Left ventricle myocardium superior (tissue), 1 donor: ENCODE results near the gene STPG1. TPM values are rescaled to one million over a fixed set of nuclear protein-coding genes. Genes with fewer than 3 reads are reported as not detected.

Experiments used
- ATAC-seq: fragments of 200-7000 bp; cut with Tn5 transposase; one replicate; pipeline ENCODE4 v1.9.1; 2020; ENCODE audit warnings: mild to moderate bottlenecking, moderate library complexity
- DNase-seq: peaks from one replicate; pipeline ENCODE4 v3.0.0-alpha.2; 2020
- intact Hi-C: fragments of 100-400 bp; cut with micrococcal nuclease; formaldehyde crosslinking; loops from one replicate; pipeline ENCODE4 v1.11.0; 2022
- total RNA-seq: library from RNA; stranded (reverse); fragmentation: NEBNext Ultra II Directional; extraction: Animal tissue kit (Norgen Biotek cat#: 25700); gene quantifications from one replicate; pipeline ENCODE4 v1.2.1, GENCODE V29; 2021
- donor health status: DM: no; HTN: yes; CAD: no; lungs with severe emphysema.

The STPG1 gene
- total RNA-seq, 1 donor from 2014 or later, result 4.9 TPM

- no peak for DNase-seq
- no peak for ATAC-seq
- intact Hi-C loops, result no loop called here
Observed at GRCh38 chr1:24435782-24436365, 22.3 kb upstream of the STPG1 start.

DNA sequence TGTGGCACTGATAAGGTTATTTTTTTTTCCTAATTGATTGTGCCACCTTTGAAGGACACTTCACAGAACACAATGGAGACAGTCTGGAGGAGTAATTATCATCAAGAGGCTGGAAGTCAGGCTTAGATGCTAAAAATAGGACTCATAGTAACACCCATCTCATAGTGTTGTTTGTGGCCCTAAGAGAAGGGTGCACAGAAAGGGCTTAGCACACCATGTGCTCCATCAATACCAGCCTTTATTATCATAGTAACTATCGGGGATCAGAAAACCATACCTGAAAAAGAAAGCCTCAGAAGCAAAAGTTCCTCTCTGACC, 13.9 kb upstream of the STPG1 start:
- ATAC-seq (peak; percentile 89), DNase-seq (no peak)
- intact Hi-C loops, result no loop called here

DNA sequence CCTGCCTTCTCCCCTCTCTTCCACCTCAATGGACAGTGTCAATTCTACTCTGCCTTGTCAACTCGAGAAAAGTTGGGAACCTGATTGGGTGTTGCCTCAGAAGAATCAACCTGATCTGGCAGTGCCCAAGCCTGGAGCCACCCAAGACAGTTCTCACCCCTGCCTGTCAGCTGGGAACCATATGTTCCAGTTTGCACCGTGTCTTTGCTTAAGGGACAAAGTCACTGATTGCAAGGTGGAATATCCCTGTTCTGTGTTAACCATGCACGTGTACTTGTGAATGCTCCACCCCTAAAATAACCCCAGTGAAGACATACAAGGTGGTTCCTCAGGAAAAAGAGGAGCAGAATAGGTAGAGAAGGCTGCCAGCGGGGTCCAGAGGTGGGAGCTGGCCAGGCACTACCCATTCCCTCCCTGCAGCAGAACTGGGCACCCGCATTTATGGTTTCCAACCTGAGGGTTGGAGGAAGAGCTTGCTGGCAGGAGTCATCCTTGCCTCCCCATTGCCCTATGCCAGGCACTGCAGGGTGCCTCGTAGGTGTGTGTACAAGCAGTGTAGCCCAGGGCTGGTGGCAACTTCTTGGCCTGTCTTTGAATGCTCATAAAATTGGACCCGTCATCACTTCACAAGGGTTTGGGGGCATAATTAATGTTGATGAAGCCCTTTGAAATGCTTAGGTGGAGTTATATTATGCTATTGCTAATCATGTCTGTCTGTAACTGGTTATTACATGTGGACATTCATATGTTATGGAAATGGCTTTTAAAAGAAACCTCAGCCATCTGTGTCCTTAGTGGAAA, 13.4 kb upstream of the STPG1 start:
- intact Hi-C loops, result no loop called here
- DNase-seq (no peak), ATAC-seq (peak; percentile 52)

DNA sequence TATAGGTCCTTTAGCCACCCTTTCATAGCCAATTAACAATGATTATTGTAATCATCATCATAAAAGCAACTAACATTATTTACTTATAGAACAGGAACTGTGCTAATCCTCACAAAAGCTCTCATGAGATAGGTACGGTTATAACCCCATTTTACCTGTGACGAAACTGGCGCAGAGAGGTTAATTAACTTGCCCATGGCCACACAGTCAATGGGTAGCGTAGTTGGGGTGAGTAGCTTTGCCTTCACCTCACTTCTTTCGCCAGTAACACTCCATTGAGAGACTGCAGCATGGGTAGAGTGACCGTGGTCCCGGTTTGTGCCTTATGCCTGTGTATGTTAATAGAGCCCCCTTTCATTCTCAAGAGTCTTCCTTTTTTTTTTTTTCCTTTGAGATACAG, 12.3 kb upstream of the STPG1 start:
- ATAC-seq, result no peak
- intact Hi-C loops, result no loop called here
- DNase-seq, result no peak

DNA sequence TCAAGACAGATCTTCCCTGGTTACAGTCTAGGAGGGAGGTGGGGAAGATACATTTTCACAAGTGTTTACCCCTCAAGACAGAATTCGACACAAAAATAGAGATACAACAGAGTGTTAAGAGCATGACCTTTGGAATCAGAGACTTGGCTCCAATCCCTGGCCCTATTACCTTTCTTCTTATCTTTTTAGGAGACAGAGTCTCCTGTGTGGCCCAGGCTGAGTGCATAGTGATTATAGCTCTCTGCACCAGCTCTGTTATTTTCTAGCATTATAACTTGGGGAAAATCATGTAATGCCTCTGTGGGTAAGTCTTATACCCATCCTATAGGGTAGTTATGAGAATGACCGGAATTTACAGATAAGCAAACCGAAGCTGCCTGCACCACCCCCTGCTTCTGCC, 11.9 kb upstream of the STPG1 start:
- no peak for ATAC-seq
- intact Hi-C loops, result no loop called here
- no peak for DNase-seq

DNA sequence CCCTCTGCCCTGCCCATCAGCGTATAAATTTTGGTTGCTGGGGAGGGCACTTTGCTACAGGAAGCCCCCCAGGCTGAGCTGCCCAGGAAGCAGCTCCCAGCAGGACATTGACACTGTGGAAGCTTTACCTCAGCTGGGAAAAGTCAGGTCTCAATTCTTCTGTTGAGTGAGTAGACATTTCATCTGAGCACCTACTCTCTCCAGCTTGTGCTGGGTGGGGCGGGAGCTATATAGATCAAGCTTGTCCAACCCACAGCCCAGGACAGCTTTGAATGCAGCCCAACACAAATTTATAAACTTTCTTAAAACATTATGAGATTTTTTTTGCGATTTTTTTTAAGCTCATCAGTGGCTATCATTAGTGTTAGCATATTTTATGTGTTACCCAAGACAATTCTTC, 11.4 kb upstream of the STPG1 start:
- no peak for DNase-seq
- ATAC-seq, result no peak
- intact Hi-C loops, result no loop called here

DNA sequence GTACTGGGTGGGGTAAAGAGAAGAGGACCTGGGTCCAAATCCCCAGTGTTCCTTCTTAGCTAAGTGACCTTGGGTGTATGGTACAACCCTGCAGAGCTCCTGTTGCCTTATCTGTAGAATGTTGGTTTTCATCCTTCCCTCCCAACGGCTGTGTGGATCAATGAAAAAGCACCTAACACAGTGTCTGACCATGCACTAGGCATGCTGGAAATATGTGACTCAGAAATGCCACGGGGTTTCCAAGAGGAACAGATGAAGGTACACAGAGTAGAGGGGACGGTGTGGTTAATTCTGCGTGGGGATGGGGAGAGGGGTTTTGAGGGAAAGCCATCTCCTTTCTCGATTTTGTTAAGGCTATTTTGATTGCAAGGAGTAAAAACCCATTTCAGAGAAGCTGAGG, 10.6 kb upstream of the STPG1 start:
- ATAC-seq (no peak), DNase-seq (no peak)
- intact Hi-C loops, result no loop called here

GRCh38 chr1:24421502-24421901, 7.9 kb upstream of the STPG1 start:
- ATAC-seq (no peak), DNase-seq (no peak)
- intact Hi-C loops, result no loop called here

DNA sequence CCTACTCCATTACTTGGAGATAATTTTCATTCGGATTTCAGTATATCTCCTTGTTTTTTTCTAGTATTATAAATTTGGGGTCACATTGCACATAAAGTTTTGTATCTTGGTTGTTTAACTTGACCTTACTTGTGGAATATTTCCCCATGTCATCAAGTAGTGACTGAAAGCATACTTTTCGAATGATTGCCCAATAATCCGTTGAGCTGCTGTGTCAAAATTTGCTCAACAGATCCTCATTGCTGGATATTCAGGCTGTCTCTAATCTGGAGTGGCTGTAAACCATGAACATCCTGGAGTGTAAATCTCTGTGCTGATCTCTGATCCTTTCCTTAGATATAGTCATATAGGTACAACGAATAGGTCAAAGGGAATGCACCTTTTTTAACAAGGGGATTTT, 7.0 kb upstream of the STPG1 start:
- intact Hi-C loops, result no loop called here
- ATAC-seq (no peak), DNase-seq (no peak)

GRCh38 chr1:24418898-24419628, 5.5 kb upstream of the STPG1 start:
- intact Hi-C loops, result no loop called here
- DNase-seq, result peak; percentile 41
- ATAC-seq, result no peak

- DNase-seq (no peak), ATAC-seq (no peak)
- intact Hi-C loops, result no loop called here
Observed at GRCh38 chr1:24417681-24418080, 4.1 kb upstream of the STPG1 start.

- DNase-seq, result no peak
- ATAC-seq, result no peak
- intact Hi-C loops, result no loop called here
Observed at GRCh38 chr1:24416666-24417391, 3.2 kb upstream of the STPG1 start.

DNA sequence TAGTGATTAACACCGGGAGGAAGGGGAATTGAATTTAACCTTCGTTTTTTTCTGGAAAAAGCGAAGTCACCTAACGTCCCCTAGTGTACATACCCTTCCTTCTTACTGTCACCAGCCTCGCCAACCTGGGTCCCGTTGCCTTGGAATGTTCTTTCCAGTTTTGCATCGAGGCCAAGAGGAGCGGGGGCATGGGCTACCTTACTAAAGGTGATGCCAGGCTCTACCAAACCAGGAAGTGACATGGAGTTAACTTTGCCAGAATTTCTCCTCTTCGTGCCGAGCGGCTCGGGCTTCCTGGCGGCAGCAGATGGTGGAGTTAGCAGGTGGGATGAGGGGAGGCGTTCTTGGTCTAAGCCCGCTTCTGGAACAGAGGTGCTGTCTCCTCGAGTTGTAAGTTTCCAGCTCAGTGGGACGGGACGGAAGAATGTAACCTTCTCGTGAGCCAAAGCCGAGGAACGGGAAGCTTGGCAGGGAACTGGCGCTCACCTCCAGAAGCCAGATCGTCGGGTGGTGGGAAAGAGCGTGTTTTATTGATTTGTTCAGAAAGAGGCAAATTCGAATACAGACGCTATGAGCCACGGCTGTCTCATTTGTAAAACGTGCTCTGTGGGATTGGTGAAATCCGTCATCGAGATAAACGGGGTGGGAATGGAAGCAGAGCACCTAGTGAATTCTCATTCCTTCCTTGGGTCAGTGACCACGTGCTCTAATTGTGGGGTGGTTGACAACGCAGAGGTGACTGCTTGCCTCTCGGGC, 2.5 kb upstream of the STPG1 start:
- no peak for DNase-seq
- intact Hi-C loops, result no loop called here
- ATAC-seq, result peak; percentile 4

GRCh38 chr1:24415334-24415909, 1.8 kb upstream of the STPG1 start, which contains the start of gene NIPAL3:
Gene NIPAL3 (plus strand): TSS chr1:24415802. CDS start chr1:24419548, 3,746 bp downstream.
- peak; percentile 95 for ATAC-seq
- intact Hi-C loops, result no loop called here

DNA sequence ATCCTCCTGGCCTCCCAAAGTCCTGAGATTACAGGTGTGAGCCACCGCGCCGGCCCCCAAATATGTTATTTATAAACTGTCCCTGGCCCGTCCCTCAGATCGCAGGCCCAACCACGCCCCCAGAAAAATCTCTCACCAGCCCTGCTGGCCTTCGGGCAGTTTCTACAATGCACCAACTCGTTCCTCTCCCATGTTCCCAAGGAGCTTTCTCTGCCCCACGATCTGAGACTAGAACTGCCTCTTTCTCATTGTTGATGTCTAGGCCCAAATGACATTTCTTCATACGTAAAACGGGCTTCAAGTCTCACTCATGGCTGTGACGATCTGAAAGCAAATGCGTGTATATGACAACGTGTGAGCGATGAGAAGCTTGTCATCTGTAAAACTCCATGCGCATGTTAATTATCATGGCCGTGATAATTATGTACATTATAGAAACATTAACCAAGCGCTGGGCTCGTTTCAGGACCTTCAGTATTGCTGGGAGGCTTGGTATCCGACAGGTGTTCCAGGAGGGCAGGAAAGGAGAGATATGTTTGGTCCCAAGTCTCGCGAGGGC, 1.3 kb upstream of the STPG1 start:
- DNase-seq, result no peak
- intact Hi-C loops, result no loop called here
- ATAC-seq, result no peak

More at GRCh38 chr1:24415334-24415909, 1.8 kb upstream of the STPG1 start, which contains the start of gene NIPAL3:
- peak; percentile 97 for DNase-seq

DNA sequence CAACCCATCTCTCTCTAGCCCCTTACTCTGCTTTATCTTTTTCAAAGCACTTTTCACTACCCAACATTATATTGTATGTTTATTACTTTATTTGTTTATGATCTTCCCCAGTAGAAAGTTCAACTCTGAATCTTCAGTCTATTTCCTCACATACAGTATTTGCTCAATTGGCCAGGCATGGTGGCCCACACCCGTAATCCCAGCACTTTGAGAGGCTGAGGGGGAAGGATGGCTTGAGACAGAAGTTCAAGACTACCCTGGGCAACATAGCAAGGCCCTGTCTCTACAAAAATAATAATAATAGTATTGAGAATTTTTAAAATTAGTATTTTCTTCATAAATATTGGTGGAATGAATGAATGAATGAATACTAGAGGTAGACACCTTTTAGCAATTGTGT, 1.2 kb downstream of the STPG1 start:
- no peak for DNase-seq
- ATAC-seq, result no peak
- intact Hi-C loops, result no loop called here

DNA sequence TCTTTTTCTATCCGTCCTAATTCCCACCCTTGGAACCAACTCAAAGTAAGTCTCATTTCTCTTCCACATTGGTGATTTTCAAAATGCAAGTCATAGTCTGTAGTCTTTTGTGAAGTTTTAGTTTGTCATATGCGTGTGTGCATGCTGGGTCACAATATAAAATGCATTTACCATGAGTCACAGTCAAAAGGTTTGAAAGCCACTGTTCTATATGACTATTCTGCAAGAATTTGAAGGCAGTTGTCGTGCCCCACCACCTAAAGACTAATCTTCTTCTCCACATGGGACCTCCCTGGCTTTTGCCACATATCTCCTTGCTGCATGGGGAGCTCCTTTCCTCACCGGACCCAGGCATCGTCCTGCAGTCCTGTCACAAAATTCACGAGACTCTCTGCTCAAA, 1.6 kb downstream of the STPG1 start:
- ATAC-seq (no peak), DNase-seq (no peak)
- intact Hi-C loops, result no loop called here

DNA sequence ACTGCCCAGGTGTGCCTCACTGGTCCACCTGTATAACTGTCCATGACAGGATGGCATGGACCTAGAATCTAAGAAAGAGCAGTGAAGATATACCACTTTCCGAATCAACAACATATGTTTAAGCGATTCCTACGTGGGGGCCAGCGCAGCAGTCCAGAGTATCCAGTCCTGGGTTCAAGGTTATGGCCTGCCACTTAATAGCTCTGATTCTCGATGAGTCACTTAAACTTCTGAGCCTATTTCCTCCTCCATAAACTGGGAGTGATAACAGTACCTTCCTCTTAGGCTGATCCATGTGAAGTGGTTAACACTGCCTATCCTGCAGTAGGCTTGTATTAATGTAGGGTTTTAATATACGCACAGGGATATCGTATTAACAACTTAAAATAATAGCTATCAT, 2.8 kb downstream of the STPG1 start:
- intact Hi-C loops, result no loop called here
- no peak for ATAC-seq
- no peak for DNase-seq

- ATAC-seq (no peak), DNase-seq (no peak)
- intact Hi-C loops, result no loop called here
Observed at GRCh38 chr1:24409535-24409934, 4.0 kb downstream of the STPG1 start.
